GM20431 (cell line): ENCODE data around the gene TFF1.
"Not testable (repeated sequence)": the region's sequence is repeated elsewhere in the genome, so short reads cannot be mapped to it uniquely, and the experiment has no call there.

Experiments used
- in situ Hi-C: fragments of 300-500 bp; cut with MseI, MboI; formaldehyde crosslinking; loops from one replicate; pipeline ENCODE4 v1.15.0; 2020; ENCODE audit warnings: low sequenced_read_pairs; ENCODE audit not compliant: unreplicated experiment

TFF1 gene

DNA sequence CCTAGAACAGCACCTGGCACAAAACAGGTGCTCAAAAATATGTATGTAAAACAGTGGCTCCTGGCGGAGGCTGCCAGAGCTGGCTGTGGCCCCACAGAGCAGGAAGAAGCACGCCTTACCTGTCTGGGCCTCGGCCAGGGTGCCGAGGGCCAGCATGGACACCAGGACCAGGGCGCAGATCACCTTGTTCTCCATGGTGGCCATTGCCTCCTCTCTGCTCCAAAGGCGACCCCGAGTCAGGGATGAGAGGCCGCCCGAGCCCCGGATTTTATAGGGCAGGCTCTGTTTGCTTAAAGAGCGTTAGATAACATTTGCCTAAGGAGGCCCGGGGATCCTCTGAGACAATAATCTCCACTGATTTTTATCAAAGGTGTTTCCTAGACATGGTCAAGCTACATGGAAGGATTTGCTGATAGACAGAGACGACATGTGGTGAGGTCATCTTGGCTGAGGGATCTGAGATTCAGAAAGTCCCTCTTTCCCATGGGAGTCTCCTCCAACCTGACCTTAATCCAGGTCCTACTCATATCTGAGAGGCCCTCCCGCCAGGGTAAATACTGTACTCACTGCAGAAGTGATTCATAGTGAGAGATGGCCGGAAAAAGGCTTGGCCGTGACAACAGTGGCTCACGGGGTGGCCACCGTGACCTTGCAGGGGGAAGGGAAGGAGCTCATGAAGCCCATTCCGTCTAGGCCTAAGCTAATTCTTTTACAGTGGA is at the start of gene TFF1:
TSS of gene TFF1 (minus strand) at position 244 of the 719 bp plus-strand sequence. CDS start at position 204, 40 bp downstream.
- in situ Hi-C loops, result no loop called here

DNA sequence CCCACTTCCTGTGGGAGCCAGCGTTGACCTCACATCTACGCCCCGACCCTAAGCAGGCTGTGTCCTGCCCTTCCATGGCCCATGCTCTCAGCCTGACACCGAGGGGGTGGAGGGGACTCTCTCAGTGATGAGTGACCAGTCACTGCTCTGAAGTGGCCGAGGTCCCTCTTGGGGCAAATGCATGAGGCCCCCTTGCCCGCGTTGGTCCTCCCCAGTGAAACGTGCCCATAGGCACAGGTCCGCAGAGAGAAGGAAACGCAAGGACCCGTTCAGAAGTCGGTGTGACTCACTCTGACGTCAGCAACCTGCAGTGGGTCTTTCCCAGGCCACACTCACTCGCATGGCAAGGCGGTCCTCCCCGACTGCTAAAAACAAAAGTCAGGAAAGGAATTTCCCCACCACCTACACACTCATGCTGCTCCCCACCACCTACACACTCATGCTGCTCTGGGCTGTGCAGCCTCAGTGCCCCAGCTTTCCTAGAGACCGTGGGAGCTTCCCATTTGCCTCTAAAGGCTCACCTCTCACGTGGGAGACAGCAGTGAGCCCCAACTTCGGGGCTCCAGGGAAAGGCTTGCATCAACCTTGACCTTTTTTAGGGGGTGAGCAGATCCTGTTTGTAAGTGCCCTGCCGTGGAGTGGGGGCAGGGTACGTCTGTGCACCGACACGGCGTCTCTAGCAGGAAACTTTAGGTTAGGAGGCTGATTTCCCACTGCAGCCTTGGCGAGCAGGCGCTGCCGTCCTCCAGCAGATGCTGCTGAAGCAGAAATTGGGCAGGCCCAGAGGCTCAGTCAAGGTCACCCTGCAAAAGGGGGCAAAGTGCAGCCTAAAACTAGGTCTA is 48.8 kb upstream of the TFF1 start:
- in situ Hi-C loops, result no loop called here

DNA sequence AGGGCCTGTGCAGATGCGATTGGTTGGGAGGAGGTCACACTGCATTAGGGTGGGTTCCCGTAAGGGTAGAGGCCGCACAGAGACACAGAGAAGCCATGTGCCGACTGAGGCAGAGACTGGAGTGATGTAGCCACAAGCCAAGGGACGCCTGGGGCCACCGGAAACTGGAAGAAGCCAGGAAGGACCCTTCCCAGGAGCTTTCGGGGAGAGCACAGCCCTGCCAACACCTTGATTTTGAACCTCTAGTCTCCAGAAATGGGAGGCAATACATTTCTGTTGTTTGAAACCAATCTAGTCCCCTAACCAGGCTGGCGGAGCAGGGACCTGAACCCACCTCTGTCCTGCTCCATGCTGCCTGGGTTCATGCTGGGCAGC is 48.2 kb upstream of the TFF1 start:
- in situ Hi-C loops, result no loop called here

DNA sequence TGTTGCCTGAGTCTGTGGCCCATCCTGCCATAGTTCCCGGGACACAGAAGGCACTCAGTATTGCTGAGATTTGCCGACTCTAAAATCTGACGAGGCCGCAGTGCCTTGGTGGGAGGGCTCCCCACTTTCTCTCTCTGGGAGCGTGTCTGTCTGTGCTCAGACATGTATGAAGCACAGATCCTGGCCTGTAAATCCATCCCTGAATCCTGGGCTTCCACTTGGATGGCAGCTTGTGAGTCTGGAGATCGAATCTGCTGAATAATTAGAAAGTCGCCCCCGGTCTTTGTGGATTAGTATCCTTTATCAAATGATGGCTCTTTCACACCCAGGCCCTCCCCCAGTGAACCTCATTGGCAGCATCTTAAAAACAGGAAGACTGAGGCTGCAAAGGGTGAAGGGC is 47.7 kb upstream of the TFF1 start:
- in situ Hi-C loops, result no loop called here

DNA sequence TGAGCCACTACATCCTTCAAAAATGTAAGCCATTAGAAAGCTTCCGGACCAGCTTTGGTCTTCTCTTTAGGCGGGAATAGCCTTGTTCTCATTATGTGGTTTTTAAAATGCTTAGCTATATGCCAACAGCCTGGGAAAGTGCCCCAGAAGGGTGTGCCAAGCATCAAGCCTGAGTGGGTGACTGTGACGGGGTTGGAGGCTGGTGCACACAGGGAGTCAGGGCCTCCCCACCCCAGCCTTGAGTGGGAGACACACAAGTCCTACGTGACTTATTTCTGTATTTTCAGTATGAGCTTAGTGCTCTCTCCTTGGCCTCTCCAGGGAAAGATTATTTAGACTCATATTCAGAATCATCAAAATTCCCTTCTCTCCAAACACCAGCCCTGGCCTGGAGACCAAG is 47.2 kb upstream of the TFF1 start:
- in situ Hi-C loops, result no loop called here

DNA sequence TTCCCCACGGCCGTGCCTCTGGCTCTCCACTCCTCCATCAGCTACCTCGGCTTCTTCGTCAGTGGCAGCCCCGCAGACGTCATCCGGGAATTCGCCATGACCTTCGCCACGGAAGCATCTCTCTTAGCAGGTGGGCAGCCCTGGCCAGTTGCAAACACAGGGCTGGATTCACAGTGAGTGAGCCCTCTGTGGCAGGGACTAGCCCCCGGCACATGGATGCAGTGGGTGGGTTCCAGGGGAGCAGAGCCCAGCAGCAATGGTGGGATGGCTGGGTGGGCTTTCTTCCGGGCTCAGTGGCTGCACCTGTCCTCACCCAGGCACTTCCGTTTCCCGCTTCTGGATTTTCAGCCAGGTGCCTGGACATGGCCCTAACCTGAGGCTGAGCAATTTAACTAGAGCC is 46.8 kb upstream of the TFF1 start:
- in situ Hi-C loops, result no loop called here

DNA sequence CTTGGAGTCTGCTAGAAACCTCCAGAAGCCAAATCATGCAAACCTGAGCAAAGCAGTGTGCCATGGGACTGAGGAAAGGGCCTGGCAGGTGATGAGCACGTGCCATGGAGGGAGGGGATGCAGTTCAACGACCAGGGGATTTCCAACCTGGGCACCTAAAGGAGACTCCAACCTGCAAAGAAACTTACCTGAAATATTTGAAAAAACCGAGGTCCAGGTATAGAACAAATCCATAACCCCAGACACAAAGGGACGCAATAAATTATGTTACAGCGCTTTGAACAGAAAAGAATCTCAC is 46.2 kb upstream of the TFF1 start:
- in situ Hi-C loops, result no loop called here

DNA sequence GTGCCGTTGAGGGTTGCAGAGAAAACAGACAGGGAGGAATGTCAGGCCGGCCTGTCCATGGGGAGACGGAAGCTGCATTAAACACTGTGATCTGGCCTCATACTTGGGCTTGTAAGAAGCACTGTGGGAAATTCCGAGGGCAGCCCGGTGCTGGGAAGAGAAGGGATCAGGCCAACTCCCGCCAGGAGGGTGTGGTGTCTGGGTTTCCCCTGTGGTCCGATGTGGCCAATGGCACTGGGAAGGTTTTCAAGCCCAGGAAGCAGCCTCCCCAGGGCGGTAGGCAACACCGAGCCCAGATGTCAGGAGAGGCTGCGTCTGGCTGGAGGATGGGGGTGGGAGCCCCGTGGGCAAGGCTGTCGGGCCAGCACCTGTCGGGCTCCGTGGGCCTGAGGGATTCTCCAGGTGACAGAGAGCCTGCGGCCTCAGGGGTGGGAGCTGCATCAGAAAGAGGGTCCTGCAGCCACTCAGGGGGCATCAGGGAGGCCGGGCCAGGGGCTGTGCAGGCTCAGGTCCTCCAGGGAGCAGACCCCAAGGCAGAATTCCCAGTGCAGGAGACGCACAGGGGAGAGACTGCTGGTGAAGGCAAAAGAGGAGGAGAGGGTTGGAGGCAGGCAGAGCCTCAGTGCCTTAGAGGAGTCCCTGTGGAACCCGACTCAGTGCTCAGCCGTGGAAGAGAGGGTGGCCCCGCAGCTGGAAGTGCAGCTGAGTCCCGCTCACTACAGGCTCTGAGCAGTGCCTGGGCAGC is 45.7 kb upstream of the TFF1 start:
- in situ Hi-C loops, result no loop called here

DNA sequence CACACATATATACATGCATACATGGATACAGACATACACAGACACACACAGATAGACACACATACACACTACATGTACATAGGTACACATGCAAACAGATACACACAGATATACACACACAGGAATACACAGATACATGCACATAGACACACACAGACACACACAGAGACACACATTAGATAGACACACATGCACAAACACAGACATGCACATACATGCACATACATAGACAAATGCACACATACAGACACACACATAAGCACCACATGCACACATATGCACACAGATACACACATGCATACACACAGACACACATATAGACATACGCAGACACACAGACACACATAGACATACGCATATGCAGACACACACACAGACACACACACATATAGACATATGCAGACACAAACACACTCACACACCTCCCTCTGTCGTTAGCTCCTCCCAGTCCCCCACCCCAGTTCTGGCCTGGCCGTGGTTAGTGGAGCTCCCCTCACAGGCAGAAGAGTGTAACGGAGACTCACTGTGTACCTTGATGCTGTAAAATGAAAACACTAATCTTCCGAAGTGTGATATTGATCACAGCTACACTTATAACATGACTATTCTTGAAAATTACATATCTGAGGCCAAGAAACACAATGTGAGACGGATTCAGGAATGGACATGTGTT is 45.0 kb upstream of the TFF1 start:
- in situ Hi-C loops, result no loop called here

DNA sequence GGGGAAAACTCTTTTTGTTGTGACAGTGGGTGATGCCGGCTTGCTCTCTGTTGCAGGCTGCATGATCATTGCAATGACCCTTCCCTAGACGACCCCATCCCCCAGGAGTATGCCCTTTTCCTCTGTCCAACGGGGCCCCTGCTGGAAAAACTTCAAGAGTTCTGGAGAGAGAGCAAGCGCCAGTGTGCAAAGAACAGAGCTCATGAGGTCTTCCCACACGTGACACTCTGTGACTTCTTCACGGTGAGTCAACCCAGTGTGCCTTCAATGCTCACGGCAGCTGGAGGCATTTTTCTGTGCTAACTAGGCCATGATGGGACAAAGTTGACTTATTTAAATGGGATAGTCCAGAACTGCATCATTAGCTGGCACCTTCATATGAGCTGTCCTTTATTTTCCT is 43.0 kb upstream of the TFF1 start:
- in situ Hi-C loops, result no loop called here

DNA sequence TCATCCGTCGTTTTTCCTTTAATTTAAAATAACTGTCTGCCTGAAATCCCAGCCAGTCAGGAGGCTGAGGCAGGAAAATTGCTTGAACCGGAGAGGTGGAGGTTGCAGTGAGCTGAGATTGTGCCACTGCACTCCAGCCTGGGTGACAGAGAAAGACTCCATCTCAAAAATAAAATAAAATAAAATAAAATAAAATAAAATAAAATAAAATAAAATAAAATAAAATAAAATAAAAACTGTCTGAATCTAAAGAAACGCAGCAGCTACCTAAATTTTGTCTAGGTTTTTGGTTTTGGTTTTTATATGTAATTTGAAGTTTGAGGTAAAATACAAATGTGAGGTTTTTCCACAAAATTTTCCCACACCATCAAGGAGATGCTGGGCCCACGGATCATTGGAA is 42.4 kb upstream of the TFF1 start:
- in situ Hi-C loops, result not testable (repeated sequence)

DNA sequence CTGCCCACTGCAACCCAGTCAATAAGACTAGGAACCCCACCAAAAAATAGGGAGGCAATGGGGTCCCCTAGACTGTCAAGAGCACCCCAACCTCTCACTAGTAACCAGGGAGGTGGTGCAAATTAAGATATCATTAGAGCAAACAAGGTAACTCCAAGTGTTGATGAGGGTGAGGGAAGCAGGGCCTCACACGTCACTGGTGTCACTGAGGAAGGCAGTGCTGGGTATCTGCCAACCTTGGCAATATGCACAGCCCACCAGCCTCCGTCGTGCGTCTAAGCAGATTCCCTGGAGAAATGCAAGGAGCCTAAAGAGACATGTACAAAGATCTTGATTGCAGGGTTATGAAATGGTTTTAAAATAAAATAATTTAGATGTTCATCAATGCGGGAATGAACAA is 41.1 kb upstream of the TFF1 start:
- in situ Hi-C loops, result no loop called here

DNA sequence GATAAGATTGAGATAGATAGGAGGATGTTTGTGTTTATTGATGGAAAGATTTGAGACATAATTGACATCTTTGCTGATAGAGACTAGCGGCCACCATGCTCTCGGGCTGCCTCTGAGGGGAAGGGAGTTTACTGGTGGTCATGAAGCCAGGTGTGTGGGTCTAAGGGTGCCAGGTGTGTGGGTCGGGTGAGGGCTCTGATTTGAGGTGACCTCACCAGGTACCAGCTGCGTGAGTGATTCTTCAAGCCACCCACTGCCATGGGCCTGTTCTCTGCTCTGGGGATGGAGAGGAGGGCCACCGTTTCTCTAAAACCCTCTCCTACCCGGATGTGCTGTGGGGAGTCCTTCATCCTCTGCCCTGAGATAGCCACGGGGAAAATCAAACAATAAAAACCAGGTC is 40.5 kb upstream of the TFF1 start:
- in situ Hi-C loops, result no loop called here

DNA sequence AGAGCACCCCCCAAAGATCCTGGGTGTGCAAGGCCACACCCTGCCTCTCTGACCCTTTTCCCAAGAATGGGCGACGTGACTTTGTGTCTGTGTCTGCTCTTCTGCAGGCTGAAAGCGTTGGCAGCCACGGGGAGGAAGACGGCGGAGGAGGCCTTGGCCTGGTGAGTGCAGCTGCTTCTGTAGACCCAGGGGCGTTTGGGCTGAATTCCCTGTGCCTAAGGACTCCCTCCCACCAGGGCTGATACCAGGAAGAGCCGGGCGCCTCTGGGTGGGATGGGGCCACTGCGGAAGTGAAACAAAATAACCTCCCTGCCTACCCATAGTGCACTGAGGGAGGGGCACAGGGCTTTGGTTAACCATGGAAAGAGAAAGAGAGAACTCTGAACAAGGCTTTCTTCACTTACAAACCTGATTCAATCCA is 39.9 kb upstream of the TFF1 start:
- in situ Hi-C loops, result no loop called here

DNA sequence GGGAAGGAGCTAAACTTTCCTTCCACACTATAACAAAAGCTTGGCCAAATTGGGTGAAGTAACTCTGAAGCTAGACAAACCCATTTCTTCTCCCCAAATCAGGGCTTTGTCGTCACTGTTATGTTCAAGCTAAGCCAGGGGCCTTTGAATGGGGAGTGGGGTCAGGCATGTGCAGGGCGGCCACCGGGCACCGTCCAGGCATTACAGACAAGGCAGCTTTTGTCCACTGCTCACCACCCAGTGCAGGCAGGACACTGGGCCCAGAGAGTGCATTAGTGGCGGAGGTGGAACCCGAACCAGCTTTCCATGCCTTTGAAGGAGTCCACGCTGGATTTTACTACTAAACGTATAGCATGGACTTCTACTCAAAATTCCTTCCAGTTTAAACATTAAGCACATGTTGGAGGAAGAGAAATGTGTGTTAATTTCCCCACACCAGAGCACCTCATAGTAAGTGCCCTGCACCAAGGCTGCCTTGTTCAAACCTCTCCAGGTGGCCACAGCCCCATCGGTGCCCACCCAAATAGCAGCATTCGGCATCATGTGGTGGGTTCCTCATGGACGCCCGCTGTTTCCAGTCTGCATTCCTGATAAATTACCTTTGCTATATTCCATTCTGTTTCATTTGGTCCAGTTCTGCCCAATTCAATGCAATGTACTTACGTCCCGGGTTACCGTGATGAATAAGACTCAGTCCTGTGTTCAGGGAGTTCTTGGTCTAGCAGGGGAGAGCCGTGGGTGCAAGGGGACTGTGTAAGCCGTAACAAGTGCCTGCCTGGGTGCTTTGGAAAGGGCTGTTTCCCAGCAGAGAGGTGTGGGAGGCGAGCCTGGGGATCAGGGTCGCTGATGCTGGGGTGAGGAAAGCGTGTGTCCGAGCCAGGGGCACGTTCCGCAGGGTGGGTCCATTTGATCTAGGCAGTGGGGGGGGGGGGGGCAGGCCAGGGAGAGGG is 39.0 kb upstream of the TFF1 start:
- in situ Hi-C loops, result no loop called here

DNA sequence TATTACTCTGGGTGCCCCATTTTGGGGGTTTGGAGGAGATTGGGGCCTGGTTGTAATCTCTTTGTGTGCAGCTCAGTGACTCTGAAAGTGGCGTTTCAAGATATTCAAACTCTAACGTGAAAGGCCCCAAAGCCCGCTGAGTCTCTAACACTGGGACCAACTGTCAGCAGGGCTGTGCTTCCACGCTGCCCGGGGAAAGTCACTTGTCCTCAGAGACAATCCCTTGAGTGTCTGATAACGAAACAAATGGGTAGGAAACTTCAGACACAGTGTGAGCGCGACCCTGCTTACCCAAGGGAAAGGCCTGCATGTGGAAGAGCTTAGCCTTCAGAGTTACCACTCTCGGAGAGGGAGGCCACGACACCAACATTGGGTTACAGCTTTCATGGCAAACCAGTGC is 38.2 kb upstream of the TFF1 start:
- in situ Hi-C loops, result no loop called here

DNA sequence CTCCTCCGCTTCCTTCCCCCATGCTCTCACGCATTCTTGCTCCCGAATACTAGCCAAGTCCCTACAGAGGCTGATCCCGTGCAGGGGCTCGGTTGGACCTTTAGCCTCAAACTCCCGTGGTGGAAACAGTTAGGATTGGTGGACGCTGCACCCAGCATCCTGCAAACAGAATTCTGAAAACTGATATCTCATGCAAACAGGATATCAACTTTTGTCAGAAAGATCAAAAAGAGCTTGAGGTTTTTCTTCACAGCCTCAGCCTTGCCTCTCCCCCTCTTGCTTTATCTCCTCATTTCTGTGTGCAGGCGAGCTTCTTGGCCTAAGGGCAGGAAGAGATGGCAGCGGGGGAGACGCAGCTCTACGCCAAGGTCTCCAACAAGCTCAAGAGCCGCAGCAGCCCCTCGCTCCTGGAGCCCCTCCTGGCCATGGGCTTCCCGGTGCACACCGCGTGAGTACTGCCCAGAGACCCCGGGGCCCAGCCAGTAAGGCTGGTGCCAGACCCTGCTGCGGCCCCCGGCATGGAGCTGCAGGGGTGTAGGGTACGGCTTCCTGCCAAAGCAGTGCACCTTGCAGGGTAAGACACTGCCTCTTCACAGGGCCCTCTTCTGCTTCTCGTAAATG is 37.4 kb upstream of the TFF1 start, which contains the start of gene UBASH3A:
TSS of gene UBASH3A (plus strand) at position 292 of the 621 bp plus-strand sequence. CDS start at position 336, 44 bp downstream.
- in situ Hi-C loops, result no loop called here

DNA sequence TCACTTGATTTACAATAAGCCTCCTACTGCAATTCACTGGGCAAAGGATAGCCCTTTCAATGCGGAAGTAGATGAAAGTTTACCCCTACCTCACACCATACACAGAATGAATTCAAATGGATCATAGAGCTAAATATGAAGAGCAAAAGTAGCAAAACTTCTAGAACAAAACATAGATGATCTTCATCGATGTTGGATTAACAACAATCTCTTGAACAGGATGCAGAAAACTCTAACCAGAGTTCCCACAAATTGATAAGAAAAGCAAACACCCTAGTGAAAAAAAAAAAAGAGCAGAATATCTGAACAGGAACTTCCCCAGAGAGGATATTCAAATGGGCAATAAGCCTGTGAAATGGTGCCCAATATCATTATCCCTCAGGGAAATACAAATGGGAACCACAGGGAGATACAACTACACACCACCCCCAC is 35.5 kb upstream of the TFF1 start:
- in situ Hi-C loops, result no loop called here

DNA sequence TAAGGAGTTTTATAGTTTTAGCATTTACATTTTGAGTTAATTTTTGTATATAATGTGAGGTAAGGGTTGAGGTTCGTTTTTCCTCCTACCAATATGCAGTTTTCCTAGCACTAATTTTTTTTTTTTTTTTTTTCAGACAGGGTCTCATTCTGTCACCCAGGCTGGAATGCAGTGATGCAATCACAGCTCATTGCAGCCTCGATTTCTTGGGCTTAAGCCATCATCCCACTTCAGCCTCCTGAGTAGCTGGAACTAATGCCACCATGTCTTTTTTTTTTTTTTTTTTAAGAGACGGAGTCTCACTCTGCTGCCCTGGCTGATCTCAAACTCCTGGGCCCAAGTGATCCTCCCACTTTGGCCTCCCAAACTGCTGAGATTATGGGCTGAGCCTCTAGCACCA is 34.8 kb upstream of the TFF1 start:
- in situ Hi-C loops, result no loop called here
